Measurements from ENCODE around the gene TDRD7.

Gene TDRD7

GRCh38 chr9:97427885-97428284 lies 16.0 kb downstream of the TDRD7 start:
- no peak overlapping the region for H3K27ac ChIP-seq
- no peak for TF ChIP-seq CTCF (conservative IDR thresholded peaks at IDR 0.05)

- TF ChIP-seq CTCF (conservative IDR thresholded peaks at IDR 0.05), result no peak
- no peak overlapping the region for H3K27ac ChIP-seq
These were observed 18.6 kb downstream of the TDRD7 start for GRCh38 chr9:97430316-97431043.

GRCh38 chr9:97431044-97431441 lies 19.1 kb downstream of the TDRD7 start:
- TF ChIP-seq CTCF (conservative IDR thresholded peaks at IDR 0.05), result no peak
- H3K27ac ChIP-seq, result no peak overlapping the region

GRCh38 chr9:97431549-97432143 lies 19.8 kb downstream of the TDRD7 start:
- H3K27ac ChIP-seq, result no peak overlapping the region
- no peak for TF ChIP-seq CTCF (conservative IDR thresholded peaks at IDR 0.05)

- H3K27ac ChIP-seq, result no peak overlapping the region
- TF ChIP-seq CTCF (conservative IDR thresholded peaks at IDR 0.05), result no peak
These were observed 25.2 kb downstream of the TDRD7 start for GRCh38 chr9:97437051-97437600.

GRCh38 chr9:97438257-97438656 lies 26.4 kb downstream of the TDRD7 start:
- no peak for TF ChIP-seq CTCF (conservative IDR thresholded peaks at IDR 0.05)
- H3K27ac ChIP-seq, result no peak overlapping the region

- no peak for TF ChIP-seq CTCF (conservative IDR thresholded peaks at IDR 0.05)
- no peak overlapping the region for H3K27ac ChIP-seq
These were observed 26.8 kb downstream of the TDRD7 start for GRCh38 chr9:97438666-97439065.
